Measurements from ENCODE around the gene GPR18. TPM values are rescaled to one million over a fixed set of nuclear protein-coding genes. Genes with fewer than 3 reads are reported as not detected.

GPR18 gene
- total and polyA plus RNA-seq, 2 of the 13 experiments (the other 11 are each of a cell fraction or from before 2014, with no cell fraction given), result not detected

- Histone ChIP-seq H3K27ac (ENCODE audit: extremely low read length, insufficient read depth, low read length) (no peak overlapping the region), H3K4me2 (ENCODE audit: low read depth, low read length) (no peak overlapping the region), H3K79me2 (ENCODE audit: insufficient read depth, low read length) (no peaks in the 10 kb centered on the region), H3K9ac (ENCODE audit: insufficient read depth, low read depth, low read length) (no peak overlapping the region), H4K20me1 (ENCODE audit: insufficient read depth, low read length) (0 out of 2 replicates have a peak, but pooled peaks cover 8% of the 10 kb centered on the region), H3K9me3 (ENCODE audit: low read length) (peaks cover 4% of the 10 kb centered on the region; the same call in 1 of the 2 replicates), H3K4me3 (replicated peaks in 1 of 3; ENCODE audit: insufficient read depth in 1 of 3, low read depth in 2 of 3, low read length in 3 of 3) (no peak overlapping the region), H3K27me3 (ENCODE audit: control insufficient read depth in 1 of 2, insufficient read depth in 2 of 2, low read length in 2 of 2) (no peaks in the 10 kb centered on the region), H2AFZ (ENCODE audit: low read length) (no peak overlapping the region), H3K4me1 (ENCODE audit: insufficient read depth, low read length) (no peaks in the 10 kb centered on the region), H3K36me3 (replicated peaks in 1 of 2; ENCODE audit: control insufficient read depth in 1 of 2, insufficient read depth in 2 of 2, low read length in 2 of 2) (peaks cover 1 to 16% of the 10 kb centered on the region in 2 experiments; a peak in 3 of 5 replicates)
- TF ChIP-seq MYC (CRISPR knock-in tag; IDR thresholded peaks at IDR 0.05; ENCODE audit: borderline replicate concordance) (no peak), REXO4 (CRISPR knock-in tag; IDR thresholded peaks at IDR 0.05; ENCODE audit: borderline replicate concordance) (no peak), GATA4 (IDR thresholded peaks at IDR 0.05; ENCODE audit: borderline replicate concordance, low read depth) (no peak), MTF1 (CRISPR knock-in tag; IDR thresholded peaks at IDR 0.05) (no peak), NFKBIZ (CRISPR knock-in tag; IDR thresholded peaks at IDR 0.05) (no peak), ZMYM4 (CRISPR knock-in tag; IDR thresholded peaks at IDR 0.05) (no peak), ZNF746 (CRISPR knock-in tag; IDR thresholded peaks at IDR 0.05) (no peak), ZNF574 (CRISPR knock-in tag; IDR thresholded peaks at IDR 0.05) (no peak), ZNF430 (CRISPR knock-in tag; IDR thresholded peaks at IDR 0.05) (no peak), DNMT3B (CRISPR knock-in tag; conservative IDR thresholded peaks at IDR 0.05) (no peak), SIN3B (IDR thresholded peaks at IDR 0.05; ENCODE audit: low read length) (no peak), TOE1 (CRISPR knock-in tag; IDR thresholded peaks at IDR 0.05) (no peak)
- TF ChIP-seq, protein P1, sequence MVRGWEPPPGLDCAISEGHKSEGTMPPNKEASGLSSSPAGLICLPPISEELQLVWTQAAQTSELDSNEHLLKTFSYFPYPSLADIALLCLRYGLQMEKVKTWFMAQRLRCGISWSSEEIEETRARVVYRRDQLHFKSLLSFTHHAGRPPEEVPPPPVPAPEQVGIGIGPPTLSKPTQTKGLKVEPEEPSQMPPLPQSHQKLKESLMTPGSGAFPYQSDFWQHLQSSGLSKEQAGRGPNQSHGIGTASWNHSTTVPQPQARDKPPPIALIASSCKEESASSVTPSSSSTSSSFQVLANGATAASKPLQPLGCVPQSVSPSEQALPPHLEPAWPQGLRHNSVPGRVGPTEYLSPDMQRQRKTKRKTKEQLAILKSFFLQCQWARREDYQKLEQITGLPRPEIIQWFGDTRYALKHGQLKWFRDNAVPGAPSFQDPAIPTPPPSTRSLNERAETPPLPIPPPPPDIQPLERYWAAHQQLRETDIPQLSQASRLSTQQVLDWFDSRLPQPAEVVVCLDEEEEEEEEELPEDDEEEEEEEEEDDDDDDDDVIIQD (CRISPR knock-in tag; IDR thresholded peaks at IDR 0.05; ENCODE audit: low read depth), result no peak
- TF ChIP-seq, protein P2, sequence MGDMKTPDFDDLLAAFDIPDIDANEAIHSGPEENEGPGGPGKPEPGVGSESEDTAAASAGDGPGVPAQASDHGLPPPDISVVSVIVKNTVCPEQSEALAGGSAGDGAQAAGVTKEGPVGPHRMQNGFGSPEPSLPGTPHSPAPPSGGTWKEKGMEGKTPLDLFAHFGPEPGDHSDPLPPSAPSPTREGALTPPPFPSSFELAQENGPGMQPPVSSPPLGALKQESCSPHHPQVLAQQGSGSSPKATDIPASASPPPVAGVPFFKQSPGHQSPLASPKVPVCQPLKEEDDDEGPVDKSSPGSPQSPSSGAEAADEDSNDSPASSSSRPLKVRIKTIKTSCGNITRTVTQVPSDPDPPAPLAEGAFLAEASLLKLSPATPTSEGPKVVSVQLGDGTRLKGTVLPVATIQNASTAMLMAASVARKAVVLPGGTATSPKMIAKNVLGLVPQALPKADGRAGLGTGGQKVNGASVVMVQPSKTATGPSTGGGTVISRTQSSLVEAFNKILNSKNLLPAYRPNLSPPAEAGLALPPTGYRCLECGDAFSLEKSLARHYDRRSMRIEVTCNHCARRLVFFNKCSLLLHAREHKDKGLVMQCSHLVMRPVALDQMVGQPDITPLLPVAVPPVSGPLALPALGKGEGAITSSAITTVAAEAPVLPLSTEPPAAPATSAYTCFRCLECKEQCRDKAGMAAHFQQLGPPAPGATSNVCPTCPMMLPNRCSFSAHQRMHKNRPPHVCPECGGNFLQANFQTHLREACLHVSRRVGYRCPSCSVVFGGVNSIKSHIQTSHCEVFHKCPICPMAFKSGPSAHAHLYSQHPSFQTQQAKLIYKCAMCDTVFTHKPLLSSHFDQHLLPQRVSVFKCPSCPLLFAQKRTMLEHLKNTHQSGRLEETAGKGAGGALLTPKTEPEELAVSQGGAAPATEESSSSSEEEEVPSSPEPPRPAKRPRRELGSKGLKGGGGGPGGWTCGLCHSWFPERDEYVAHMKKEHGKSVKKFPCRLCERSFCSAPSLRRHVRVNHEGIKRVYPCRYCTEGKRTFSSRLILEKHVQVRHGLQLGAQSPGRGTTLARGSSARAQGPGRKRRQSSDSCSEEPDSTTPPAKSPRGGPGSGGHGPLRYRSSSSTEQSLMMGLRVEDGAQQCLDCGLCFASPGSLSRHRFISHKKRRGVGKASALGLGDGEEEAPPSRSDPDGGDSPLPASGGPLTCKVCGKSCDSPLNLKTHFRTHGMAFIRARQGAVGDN (CRISPR knock-in tag; IDR thresholded peaks at IDR 0.05), result no peak
- BruUV-seq (replicated peaks), result no TSS peak
- ChIA-PET CTCF (ENCODE audit: low intra/inter-chr PET ratio, low total read pairs) (interaction anchor here (1.7 kb wide), 1 partner anchor 168 kb away, joined by 7 read pairs; no protein-coding TSS in a partner anchor), POLR2A (no interaction called here)
- no peak for DNase-seq (ENCODE audit: low spot score)
- intact Hi-C loops (cut with micrococcal nuclease; ENCODE audit: unreplicated experiment), result loop anchor here (1.0 kb wide), 1 partner anchor 168 kb away; no protein-coding TSS in a partner anchor
- 100% methylated on average over 3 of the region's 3 CpGs for WGBS (ENCODE audit: low lambda C conversion rate)
- FAIRE-seq, result no peak
- in situ Hi-C loops (cut with HindIII; ENCODE audit: extremely low pct_ligation_motif_present, low pct_unique_long_range_greater_than_20kb), result loop anchor here (10.0 kb wide), 1 partner anchor 166 kb away; no protein-coding TSS in a partner anchor
- ATAC-seq, result no peak
Observed at GRCh38 chr13:99268822-99269221, 10.6 kb upstream of the GPR18 start.
